ENCODE measurements around the gene IYD.

The IYD gene

DNA sequence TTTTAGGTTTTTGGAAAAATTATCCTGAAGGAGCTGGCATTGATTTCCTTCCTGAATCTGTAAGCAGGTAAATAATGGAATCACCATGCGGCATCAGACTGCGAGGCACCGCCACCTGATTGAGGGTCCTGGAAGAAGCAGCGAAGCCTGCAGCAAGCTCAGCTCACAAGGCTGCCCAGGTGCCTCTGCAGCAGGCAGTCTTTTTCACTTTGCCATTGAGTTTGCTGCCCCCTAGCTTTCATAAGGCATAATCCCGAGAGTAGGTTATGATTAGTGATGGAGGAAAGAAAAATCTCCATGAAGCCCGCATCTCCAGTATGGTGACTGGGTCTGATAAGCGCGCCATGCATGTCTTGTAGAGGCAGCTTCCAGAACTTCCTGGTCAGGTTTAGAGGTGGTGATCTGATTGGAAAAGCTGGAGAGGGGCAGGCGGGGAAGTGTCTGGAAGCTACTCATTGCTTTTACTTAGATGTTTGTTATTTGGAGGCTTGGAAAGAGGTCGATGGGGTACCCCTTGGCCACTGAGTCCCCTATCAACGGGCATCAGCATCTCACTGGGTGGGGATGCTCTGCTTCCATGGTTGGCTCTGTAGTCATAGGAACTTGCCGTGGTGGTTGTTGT lies 26.7 kb downstream of the IYD start:
- peak; percentile 33 for FAIRE-seq

DNA sequence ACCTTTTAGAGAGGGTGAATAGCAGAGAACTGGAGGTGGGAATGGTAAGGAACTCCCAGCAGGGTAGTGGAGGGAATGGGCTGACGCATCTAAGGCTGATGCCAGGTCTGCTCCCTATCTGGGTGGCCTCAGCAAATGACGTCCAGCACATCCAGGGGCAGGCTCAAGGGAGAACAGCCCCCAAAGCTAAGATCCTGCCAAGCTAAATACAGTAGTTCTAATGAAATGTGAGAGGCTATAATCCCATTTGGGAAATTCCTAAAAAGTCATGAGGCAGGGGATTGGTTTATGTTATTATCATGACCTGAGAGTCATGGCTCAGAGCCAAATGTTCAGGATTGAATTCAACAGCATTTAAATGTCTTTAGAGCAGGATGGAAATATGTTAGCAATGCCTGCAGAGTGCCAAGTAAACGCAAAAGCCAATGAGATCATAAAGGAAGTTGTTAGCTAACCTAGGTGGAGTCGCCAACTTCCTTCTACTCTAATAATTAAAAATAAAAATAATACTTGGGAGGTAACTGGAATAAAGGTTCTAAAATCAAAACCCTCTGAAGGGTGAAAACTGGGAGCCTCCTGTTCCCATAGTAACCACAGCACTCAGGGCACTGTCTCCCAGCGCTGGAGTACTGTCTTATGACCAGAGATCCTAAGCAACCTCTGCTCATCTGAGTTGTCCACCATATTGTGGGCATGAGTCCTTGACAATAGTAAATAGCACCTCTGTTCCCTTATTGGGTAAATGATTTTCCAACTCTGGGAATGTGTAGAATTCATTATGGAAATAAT lies 34.8 kb downstream of the IYD start:
- FAIRE-seq: no peak

DNA sequence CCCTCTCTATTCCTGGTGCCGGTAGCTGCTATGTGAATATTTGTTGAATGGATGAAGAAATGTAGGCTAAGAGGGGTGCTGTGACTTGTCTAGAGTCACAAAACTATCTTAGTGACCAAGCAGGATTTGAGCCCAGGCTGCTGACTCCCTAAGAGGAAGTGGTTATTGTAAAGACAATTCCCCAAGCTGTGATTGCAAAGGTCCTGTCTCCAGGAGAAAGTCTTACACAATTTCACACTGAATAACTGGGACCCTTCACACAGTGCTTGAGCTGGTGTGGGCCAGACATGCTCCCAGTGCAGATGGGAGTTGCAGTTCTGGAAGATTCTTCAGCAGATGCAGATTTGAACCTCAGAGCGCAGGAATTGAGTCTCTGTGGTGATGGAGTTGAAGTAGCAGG lies 38.1 kb downstream of the IYD start:
- no peak for FAIRE-seq

DNA sequence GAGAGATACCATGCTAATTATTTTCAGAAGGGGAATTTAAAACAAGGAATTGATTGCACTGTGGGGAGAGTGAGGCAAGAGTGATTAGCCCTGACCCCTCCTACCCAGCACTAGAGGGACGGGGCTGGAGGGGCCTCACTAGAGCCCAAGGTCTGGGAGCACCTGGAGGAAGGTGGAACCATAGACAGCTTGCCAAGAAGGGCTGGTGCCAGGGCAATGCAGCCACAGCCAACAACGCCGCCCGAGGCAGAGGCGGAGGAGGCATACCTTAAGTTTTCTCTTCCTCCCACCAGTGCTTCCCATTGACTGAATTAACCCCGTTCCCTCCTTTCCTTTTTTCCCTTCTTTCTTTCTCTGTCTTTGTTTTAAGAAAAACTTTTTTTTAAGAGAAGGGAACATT lies 40.0 kb downstream of the IYD start:
- no peak for FAIRE-seq

DNA sequence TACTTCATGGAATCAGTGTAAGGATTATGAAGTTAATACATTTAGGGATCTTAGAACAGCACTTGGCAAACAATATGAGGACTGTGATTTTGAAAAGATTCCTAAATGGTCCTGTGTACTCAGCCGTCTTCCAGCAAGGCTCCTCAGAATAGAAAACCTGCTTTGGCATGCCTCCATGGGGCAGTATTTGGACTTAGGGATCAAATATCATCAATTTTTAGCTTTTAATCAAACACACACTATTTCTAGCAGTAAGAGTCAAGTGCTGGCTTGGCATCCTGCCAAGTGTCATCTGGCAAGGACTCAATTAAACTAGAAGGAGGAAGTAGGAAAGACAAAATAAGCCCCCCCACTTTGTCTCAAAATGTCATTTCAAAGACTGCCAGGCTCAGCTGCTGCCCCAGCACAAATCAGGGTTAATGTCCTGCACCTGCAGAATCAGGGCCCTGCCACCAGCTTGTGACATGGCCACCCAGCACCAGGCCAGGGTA lies 40.8 kb downstream of the IYD start:
- FAIRE-seq: no peak

DNA sequence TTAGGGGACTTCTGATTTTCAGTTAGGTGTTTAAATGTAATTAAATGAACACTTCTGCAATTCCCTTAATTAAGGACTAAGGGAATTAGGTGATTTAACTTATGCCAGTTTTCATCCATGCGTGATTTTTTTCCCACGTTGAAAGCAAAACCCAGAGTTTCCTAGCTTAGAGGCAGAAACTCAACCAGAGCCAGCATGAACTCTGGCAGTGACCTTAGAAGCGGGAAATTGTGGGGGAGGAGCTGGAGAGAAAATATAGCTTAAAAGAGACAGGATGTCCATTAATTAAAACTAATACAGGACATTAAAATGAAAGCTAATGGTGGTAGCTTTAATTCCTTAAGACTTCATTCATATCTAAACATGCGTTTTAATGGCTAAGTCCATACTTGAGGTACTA lies 41.6 kb downstream of the IYD start:
- no peak for FAIRE-seq

DNA sequence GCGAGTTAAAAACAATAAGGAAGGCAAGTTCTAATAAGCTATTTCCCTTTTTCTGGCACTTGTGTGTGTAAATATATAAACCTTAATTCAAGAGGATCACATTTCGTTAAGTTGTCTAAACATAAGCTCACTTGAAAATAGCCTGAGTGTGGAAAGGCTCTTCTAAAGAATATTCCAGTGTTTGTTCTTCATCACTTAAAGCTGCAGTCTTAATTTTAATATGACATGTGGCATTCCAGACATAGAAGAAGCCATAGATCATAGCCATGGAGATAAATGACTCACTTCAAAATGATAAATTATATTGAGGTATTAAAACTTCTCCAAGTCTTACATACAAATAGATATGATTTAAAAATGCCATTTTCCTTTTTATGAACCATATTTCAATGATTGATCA lies 42.1 kb downstream of the IYD start:
- FAIRE-seq: no peak

DNA sequence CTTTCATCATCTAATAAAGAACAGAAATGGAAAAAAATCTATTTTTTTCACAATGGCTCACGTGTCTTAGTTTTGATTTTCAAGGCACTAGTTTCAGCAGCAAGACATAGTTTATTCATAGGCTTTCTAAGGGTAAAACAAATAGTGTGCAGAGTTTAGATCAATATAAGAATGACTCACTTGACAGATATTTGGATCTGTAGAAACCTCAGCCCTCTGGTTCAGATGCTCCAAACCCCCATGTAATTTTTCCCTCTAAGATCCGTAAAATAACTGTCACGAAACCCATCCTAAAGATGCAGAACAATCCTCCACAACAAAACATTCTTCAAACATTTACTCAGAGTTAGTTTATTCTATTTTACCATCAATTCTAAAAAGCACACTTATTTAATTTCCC lies 43.4 kb downstream of the IYD start:
- FAIRE-seq: no peak

DNA sequence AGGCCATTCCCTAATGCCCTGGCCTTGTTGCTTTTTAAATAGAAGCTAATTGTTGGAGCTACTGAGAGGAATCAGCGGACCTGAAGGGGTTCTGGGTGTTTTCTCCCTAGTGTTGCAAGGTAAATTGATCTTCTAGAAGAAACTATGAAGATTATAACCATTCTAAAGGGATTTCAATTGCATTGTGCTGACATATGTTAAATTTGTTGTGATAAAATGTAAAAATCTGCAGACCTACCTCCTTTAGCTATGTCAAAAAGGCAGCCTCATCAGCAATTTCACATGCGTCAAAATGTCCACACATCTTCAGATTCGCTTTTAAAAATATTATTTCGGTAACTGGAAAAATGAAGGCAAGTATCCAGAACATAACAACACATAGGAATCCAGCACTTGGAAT lies 44.4 kb downstream of the IYD start:
- no peak for FAIRE-seq

DNA sequence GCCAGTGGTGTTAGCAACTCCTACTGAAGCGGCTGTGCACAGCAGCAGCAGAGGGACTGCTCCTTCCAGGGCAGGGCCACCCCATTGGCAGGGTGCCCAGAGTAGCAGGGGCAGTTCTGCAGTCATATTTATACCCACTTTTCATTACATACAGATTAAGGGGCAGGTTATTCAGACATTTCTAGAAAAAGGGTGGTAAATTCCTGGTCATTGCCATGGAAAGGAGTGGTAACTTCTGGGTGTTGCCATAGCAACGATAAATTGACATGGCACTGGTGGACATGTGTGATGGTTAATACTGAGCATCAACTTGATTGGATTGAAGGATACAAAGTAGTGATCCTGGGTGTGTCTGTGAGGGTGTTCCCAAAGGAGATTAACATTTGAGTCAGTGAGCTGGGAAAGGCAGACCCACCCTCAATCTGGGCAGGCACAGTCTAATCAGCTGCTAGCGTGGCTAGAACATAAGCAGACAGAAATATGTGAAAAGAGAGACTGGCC lies 45.0 kb downstream of the IYD start:
- FAIRE-seq: no peak

DNA sequence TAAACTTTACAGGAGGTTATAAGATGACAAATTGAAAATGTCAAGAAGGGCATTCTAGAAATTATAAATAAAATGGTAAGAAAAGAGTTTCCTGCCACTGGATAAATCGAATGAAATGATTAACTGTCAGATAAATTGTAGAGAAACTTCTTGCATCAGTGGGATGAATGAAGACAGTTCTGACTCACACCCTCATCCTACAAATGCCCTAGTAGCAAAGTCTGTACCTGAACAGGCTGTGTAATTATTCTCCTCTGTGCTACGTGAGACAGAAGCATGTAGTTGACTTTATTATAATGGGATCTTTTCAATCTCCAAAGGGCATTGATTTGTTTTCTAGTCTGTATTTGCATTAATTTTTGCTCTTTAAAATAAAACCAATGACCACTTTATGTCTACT lies 47.3 kb downstream of the IYD start:
- no peak for FAIRE-seq

DNA sequence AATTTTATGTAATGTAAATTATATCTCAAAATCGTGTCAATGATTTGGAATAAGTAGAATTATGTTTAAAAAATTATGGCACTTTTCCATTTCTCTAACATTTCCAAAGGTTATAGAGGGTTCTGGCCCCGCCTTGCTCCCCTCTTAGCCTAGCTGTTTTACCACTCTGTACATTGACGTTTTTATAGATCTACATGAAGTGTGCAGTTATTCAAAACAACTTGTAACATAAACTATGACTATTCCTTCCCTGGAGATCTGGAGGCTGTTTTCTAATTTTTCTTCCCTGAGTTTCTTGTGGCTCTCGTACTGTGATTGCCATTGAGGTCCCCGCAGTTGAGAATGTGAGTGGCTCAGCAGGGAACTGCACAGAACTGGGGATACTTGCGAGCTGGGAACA lies 48.4 kb downstream of the IYD start:
- no peak for FAIRE-seq

DNA sequence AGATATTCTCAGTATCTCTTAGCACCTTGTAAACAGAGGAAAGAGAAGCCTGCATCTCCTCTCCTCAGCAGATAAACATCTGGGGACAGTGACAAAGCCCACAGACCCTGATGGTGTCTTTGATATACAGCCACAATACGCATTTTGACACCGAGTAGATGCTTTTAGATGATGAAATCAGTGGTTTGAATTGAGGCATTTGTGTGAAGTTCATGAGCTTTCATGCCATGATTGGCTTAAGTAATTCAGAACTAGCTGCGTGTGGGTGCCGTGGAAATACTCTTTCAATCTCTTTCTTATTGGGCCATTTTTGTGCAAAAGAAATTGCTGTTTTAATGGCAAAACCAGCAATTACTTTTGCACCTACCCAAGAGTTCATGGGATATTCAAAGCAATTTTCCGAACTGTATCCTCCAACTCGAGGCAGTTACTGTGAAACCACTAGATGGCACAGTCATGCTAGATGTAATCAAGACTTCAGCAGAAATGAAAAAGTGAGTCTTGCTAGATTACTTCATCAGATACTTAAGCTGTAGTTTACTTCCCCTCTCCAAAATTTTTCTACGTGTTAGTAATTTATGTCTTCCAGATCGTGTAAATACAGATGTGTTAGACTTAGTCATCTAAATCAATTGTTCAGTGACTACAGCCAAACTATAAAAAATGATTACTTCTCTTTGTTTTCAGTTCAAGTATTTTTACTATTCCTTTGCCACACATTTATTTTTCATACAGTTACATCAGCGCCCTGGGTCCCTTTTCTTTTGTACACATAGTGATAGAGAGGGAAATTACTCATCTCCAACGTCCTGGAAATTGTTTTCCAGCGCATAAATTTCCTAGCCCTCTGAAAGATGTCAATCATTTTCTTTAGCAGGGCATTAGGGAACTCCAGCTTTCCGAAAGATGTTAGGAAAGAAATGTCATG lies 49.4 kb downstream of the IYD start:
- FAIRE-seq: peak; percentile 76

DNA sequence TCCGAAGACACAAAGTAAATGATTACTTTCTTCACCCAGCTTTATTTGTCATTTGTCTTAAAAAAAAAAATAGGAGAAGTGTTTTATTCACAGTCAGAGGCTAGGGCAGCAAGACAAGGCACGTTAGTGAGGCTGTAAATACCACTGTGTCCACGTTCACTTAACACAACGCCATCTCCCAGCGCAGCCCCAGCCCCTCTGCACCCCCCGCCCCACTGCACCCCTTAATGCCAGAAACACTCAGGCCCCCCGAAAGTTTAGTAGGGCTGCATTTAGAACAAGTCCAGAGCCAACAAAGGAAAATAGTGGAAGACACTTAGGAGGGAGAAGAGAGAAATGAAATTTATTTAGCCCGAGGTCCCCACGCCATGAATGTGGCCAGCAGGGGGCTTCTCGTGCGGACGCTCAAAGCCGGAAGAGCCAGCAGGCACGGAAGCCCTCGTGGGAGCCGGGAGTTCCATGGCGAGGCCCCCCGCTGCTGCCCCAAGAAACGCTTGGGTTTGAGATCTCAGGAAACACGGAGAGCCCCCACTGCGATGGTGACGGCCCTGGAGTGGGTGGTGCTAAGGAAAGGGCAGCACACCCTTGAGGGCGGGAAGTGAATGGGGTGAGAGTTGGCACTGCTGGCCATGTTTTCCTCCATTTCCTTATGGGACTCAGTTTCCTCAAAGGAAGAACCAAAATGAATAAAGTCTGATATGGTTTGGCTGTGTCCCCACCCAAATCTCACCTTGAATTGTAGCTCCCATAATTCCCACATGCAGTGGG lies 50.2 kb downstream of the IYD start:
- no peak for FAIRE-seq

DNA sequence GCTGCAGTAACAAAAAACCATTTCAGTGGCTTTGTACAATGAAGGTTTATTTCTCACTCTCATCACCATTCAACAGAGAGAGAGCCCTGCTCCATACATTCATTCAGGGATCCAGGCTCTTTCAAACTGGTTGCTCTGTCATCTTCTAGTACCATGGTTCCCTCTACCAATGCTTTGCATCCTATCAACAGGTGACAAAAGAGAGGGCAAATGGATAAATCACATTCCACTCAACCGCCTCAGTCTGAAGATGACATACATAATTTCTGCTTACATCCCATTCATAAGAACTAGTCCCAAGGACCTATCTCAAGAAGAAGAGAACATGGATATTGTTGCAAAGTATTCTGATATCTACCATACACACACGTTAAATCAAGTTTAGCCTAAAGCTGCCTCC lies 51.6 kb downstream of the IYD start:
- no peak for FAIRE-seq

DNA sequence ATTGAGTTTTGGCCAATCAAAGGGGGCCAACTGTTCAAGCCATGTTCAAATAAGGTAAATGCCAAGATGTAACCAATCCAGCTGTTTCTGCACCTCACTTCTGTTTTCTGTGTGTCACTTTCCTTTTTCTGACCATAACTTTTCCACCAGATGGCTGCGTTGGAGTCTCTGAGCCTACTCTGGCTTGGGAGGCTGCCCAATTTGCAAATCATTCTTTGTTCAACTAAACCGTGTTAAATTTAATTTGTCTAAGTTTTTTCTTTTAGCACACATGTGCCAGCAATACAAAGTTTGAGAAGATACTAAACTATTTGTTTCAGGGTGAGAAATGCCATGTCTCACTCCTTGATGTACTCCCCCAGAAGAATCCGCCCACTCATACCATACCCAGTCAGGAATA lies 52.1 kb downstream of the IYD start:
- FAIRE-seq: no peak

DNA sequence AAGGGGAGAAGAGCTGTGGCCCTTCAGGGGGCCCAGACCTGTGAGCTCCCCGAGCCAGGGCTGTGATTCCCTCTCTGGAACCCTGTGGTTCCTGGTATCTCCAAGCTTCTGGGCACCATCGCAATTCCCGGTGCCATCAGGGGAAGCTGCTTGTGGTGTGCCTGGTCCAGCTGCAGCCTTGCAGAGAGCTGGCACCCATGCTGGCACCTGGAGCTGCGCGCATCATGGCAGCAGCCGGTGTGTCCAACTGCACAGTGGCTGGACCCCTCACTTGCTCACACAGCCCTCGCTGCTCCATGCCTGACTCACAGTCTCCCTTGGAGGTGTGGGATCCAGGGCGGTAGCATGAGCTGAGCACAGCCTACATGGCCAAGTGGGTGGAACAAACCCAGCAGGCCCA lies 56.7 kb downstream of the IYD start:
- FAIRE-seq: no peak

DNA sequence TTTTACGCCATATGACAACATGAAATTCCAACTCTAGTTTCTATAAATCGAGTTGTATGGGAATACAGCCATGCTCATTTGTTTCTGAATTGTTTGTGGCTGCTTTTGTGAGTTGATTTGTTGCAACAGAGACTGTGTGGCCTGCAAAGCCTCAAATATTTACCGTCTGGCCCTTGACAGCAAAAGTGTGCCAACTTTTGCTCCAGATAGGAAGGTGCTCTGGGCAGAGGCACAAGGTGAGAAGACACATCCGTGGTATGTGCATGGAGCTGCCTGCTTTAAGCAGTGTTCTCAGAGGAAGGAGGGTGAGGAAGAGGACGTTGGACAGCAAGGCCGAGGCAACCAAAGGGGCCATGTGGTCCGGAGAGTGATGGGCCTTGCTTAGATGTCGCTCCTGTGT lies 57.4 kb downstream of the IYD start:
- FAIRE-seq: no peak

DNA sequence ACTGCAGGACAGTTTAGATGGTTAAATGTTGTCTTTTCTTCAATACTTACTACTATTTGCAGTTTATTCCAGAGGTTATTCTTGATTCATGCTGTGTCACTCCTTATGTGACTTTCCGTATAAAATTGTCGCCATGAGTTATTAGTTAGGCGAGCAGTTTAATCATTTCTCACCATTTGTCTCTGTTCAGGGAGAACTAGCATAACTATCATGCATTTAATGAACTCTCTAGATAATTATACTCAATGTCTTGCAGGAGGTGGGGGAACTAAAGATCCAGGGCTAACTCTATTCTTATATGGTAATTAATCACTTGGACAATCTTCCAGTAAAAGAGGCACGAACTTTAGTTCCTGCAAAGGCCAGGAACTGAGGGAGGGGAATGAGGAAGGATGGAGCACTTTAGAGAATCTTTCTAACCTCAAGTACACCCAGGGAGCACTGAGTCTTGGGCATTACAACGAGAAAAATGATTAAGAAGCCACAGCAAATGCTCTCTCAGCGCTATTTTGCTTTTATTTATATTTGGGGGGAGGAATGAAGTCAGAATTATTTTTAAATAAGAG lies 58.3 kb downstream of the IYD start:
- no peak for FAIRE-seq

DNA sequence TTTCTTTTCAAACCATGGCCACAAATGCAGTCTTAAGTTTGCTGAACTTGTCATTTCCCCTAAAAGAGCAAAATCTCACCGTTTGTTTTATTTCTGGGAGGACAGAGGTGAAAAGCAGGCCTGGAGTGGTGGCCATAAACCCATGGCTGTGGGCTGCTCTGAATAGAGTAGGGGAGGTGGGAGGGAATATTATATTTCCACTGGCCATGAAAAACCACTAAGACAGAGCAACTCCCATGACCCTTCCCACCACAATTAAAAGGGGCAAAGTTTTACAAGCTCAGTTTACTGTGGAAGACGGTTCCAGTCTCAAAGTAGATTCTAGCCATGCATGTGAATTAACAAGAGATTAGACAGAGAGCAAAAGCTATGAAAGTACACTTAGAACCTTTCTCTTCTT lies 59.0 kb downstream of the IYD start:
- no peak for FAIRE-seq

DNA sequence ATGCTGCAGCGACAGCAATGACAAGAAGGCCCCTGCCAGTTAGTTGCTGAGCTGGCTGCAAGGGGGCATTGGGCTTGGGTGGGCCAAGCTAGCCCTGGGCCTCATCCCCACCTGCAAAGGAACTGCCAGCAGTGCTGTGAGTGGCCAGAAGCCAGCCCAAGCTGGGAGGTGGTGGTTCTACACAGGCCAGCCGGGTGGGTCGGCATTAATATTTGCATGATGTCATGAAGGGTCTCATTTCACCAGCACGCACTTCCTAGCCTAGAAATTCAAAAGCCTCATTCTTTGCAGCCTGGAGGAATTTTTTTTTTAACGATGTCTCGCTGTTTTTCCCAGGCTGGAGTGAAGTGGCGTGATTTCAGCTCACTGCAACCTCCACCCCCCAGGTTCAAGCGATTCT lies 62.0 kb downstream of the IYD start:
- FAIRE-seq: no peak

DNA sequence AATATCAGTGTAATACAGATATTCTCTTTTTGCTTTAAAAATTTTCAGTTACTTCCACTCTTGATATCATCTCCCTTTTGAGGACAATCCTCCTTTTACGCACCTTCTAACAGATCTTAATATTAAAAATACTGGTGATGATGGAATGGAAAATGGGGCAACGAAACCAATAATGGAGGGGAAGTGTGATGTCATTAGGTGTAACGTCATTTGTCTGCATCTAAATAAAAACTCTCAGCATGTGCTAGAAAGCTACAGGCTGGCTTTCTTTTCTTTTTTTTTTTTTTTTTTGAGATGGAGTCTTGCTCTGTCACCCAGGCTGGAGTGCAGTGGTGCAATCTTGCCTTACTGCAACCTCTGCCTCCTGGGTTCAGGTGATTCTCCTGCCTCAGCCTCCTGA lies 66.5 kb downstream of the IYD start:
- FAIRE-seq: no peak

Measured in G401.6 (cell line).